Activated T-cell treated with anti-CD3 and anti-CD28 coated beads, Interleukin-2, amount 50 U/mL, for 72 hours (primary cell): ENCODE results near the gene SEMA4C. TPM values are rescaled to one million over a fixed set of nuclear protein-coding genes. Genes with fewer than 3 reads are reported as not detected.

Source experiments
- ATAC-seq, 2 donors: fragments of 150-1000 bp; cut with Tn5 transposase; replicated peaks in 1 of 2; 2 replicates each; pipeline ENCODE4 v1.10.0; 2021; ENCODE audit warnings: moderate library complexity in 2 of 2, mild to moderate bottlenecking in 1 of 2
- DNase-seq, 2 donors: peaks; one replicate each; pipeline ENCODE4 v3.0.0; 2021 to 2022; ENCODE audit warnings: mixed read lengths in 1 of 2
- H3K27ac Mint-ChIP-seq: one replicate; pipeline ENCODE4 v1.8.0; 2022; ENCODE audit warnings: mild to moderate bottlenecking, moderate library complexity, mixed read lengths
- H3K27me3 Mint-ChIP-seq: one replicate; pipeline ENCODE4 v1.8.0; 2022; ENCODE audit warnings: low read depth, mixed read lengths
- H3K36me3 Mint-ChIP-seq, 2 donors: one replicate each; pipeline ENCODE4 v1.8.0; 2022; ENCODE audit warnings: mixed read lengths in 2 of 2, mild to moderate bottlenecking in 1 of 2; ENCODE audit not compliant: insufficient read depth in 2 of 2
- H3K4me1 Mint-ChIP-seq: one replicate; pipeline ENCODE4 v1.8.0; 2022; ENCODE audit warnings: low read depth, mixed read lengths
- H3K4me3 Mint-ChIP-seq, 2 donors: one replicate each; pipeline ENCODE4 v1.8.0; 2022; ENCODE audit warnings: mild to moderate bottlenecking in 2 of 2, mixed read lengths in 2 of 2, moderate library complexity in 2 of 2
- H3K9me3 Mint-ChIP-seq, 2 donors: one replicate each; pipeline ENCODE4 v1.8.0; 2022; ENCODE audit warnings: mixed read lengths in 2 of 2
- total RNA-seq, 2 donors: library from RNA; stranded (reverse); gene quantifications; one replicate each; pipeline ENCODE4 v1.2.3, GENCODE V29; 2022

SEMA4C gene
- total RNA-seq, 2 donors from 2014 or later, result 16.0 to 22.2 TPM

- no peaks in the 10 kb centered on the region for H3K9me3 Mint-ChIP-seq
- peaks cover 7% of the 10 kb centered on the region for H3K27me3 Mint-ChIP-seq
- H3K27ac Mint-ChIP-seq, result no peak overlapping the region
- H3K4me1 Mint-ChIP-seq, result peaks cover 45% of the 10 kb centered on the region
- peaks cover 0 to 2% of the 10 kb centered on the region in 2 donors for H3K36me3 Mint-ChIP-seq
- H3K4me3 Mint-ChIP-seq, result no peak overlapping the region
- no peak for ATAC-seq
- no peak for DNase-seq
Observed at GRCh38 chr2:96872591-96873349, 2.9 kb upstream of the SEMA4C start.

GRCh38 chr2:96870626-96871255 is 861 bp upstream of the SEMA4C start:
- peak overlapping the region; percentile 72 to 83 for H3K4me3 Mint-ChIP-seq
- H3K27ac Mint-ChIP-seq, result no peak overlapping the region
- peaks cover 0 to 2% of the 10 kb centered on the region in 2 donors for H3K36me3 Mint-ChIP-seq
- H3K9me3 Mint-ChIP-seq, result no peaks in the 10 kb centered on the region
- peaks cover 54% of the 10 kb centered on the region for H3K4me1 Mint-ChIP-seq
- H3K27me3 Mint-ChIP-seq, result peaks cover 7% of the 10 kb centered on the region
- DNase-seq (peak; percentile 61 to 73), ATAC-seq (peak; percentile 37 to 56)

DNA sequence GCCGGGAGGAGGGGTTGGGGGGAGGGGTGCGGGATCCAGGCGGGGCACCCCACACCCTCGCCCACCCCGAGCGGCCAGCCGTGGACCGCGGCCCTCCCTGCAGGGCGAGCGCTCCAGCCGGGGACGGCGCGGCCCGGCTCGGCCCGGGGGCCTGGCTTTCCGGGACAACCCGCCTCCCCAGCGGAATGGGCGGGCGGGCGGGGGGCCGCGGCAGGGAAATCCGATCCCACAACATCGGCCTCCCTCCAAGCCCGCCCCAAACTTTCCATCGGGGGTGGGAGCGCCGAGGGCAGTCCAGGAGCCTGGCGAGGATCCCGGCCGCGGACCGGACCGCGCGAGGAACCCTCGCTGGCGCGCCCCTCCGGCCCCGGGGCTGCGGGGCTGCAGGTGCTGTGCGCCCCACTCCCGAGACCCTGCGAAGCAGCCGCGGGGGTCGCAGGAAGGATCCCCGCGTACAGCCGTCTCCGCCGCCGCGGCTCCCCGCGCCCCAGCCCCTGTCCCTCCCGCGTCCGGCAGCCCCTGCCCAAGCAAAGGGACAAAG is 529 bp downstream of the SEMA4C start:
- Mint-ChIP-seq H3K4me1 (peaks cover 43% of the 10 kb centered on the region), H3K27me3 (peaks cover 7% of the 10 kb centered on the region), H3K27ac (no peak overlapping the region), H3K4me3 (peak overlapping the region; percentile 72 to 83), H3K9me3 (no peaks in the 10 kb centered on the region), H3K36me3 (peaks cover 0 to 2% of the 10 kb centered on the region in 2 donors)
- DNase-seq (no peak), ATAC-seq (peak; percentile 13 to 18)

- Mint-ChIP-seq H3K36me3 (peaks cover 0 to 2% of the 10 kb centered on the region in 2 donors), H3K4me1 (peaks cover 36% of the 10 kb centered on the region), H3K27me3 (peaks cover 7% of the 10 kb centered on the region)
Observed at GRCh38 chr2:96868555-96869280, 1.2 kb downstream of the SEMA4C start.

GRCh38 chr2:96867756-96868554 is 1.9 kb downstream of the SEMA4C start:
- Mint-ChIP-seq H3K27ac (peak overlapping the region; percentile 90), H3K27me3 (peaks cover 7% of the 10 kb centered on the region), H3K4me1 (peaks cover 29% of the 10 kb centered on the region), H3K36me3 (peaks cover 2 to 4% of the 10 kb centered on the region in 2 donors), H3K4me3 (peak overlapping the region; percentile 89), H3K9me3 (no peaks in the 10 kb centered on the region)
- ATAC-seq, result peak in 1 of 2 donors; percentile 23
- peak in 1 of 2 donors; percentile 56 for DNase-seq

More at GRCh38 chr2:96868555-96869280, 1.2 kb downstream of the SEMA4C start:
- no peaks in the 10 kb centered on the region for H3K9me3 Mint-ChIP-seq
- DNase-seq (peak; percentile 76 to 78), ATAC-seq (peak; percentile 65 to 67)
- H3K27ac Mint-ChIP-seq, result no peak overlapping the region
- peak overlapping the region; percentile 89 for H3K4me3 Mint-ChIP-seq

DNA sequence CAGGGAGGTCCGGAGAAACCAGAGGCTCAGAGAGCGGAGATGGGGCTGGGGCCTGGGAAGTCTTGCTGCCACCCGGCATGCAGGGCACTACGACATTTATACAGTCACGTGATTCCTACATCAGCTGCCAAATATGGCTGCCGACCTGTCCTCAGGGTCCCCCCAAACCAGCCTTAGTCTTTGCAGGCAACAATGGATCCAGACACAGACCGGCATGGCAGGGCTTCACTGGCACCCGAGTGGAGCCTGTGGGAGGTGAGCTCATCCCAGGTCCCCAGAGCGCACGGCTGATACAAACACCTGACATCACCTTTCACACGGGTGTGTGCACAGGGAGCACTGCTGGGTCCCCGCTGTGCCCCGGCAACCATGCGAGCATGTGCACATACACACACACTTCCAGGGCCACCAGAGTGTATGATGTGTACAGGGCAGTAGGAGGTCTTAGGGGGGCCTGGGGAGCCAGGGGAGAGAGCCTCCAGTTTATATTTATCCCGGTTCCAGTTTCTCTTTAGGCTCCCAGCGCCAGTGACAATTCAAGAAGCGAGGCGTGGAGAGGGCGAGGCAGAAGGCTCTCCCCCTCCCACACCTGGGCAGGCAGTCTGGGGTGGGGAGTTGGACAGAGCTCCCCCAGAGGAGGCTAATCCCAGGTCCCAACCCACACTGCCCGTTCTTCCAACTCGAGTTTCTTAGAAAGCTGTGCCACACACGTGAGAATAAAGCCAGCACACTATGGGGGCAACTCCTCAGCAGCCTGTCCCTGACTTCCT is 2.7 kb downstream of the SEMA4C start:
- ATAC-seq (no peak), DNase-seq (no peak)
- Mint-ChIP-seq H3K27ac (no peak overlapping the region), H3K27me3 (peaks cover 7% of the 10 kb centered on the region), H3K4me3 (peak overlapping the region; percentile 89), H3K9me3 (no peaks in the 10 kb centered on the region), H3K36me3 (peaks cover 2 to 4% of the 10 kb centered on the region in 2 donors), H3K4me1 (peaks cover 21% of the 10 kb centered on the region)

- H3K4me1 Mint-ChIP-seq, result peaks cover 20% of the 10 kb centered on the region
- peaks cover 7% of the 10 kb centered on the region for H3K27me3 Mint-ChIP-seq
- DNase-seq, result no peak
- H3K27ac Mint-ChIP-seq, result no peak overlapping the region
- no peak for ATAC-seq
- H3K36me3 Mint-ChIP-seq, result peaks cover 2 to 4% of the 10 kb centered on the region in 2 donors
- peak overlapping the region; percentile 89 for H3K4me3 Mint-ChIP-seq
- H3K9me3 Mint-ChIP-seq, result no peaks in the 10 kb centered on the region
Observed at GRCh38 chr2:96866586-96866985, 3.3 kb downstream of the SEMA4C start.

DNA sequence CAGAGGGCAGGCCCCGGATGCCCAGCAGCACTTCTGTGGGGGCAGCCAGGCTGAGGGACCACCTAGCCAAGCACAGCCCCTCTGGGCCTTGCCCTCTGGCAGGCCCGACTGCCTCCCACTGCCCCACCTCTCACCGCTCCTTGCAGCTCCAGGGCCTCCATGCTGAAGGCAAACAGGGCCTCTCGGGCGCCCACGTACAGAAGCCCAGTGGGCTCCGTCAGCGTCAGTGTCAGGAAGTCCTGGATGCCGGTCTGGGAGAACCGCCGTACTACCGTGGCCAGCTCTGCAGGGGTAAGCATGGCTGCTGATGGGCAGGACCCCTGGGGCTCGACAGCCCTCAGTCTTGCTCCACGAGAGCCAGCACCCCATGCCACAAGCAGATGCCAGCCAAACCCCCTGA is 3.7 kb downstream of the SEMA4C start:
- DNase-seq, result no peak
- no peaks in the 10 kb centered on the region for H3K9me3 Mint-ChIP-seq
- peaks cover 2 to 4% of the 10 kb centered on the region in 2 donors for H3K36me3 Mint-ChIP-seq
- no peak overlapping the region for H3K27ac Mint-ChIP-seq
- no peak overlapping the region for H3K4me3 Mint-ChIP-seq
- no peak for ATAC-seq
- H3K27me3 Mint-ChIP-seq, result peaks cover 7% of the 10 kb centered on the region
- H3K4me1 Mint-ChIP-seq, result peaks cover 20% of the 10 kb centered on the region

DNA sequence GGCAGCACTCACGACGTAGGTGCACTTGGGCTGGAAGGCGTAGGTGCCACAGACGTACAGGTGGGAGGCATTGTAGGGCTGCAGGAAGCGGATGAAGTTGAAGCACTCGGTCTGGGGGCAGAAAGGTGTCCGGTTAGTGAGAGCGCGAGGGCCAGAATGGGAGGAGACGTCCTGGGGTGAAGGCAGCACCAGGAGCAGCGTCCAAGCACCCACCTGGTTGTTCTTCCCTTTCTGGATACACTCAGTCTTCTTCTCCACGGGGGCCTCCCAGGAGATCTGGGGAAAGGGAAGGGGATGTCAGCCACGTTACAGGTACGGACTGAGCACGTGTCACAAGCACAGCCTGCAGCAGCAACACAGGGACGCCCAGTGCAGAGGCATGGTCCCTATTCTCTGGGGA is 4.2 kb downstream of the SEMA4C start:
- peaks cover 2 to 4% of the 10 kb centered on the region in 2 donors for H3K36me3 Mint-ChIP-seq

GRCh38 chr2:96864343-96865091 is 5.4 kb downstream of the SEMA4C start:
- no peak overlapping the region for H3K4me3 Mint-ChIP-seq
- no peak overlapping the region for H3K27ac Mint-ChIP-seq
- DNase-seq, result no peak
- H3K4me1 Mint-ChIP-seq, result peaks cover 23% of the 10 kb centered on the region
- H3K9me3 Mint-ChIP-seq, result no peaks in the 10 kb centered on the region
- H3K27me3 Mint-ChIP-seq, result no peaks in the 10 kb centered on the region
- H3K36me3 Mint-ChIP-seq, result peaks cover 4% of the 10 kb centered on the region in 2 donors
- no peak for ATAC-seq

More for the DNA sequence above, 4.2 kb downstream of the SEMA4C start:
- H3K4me1 Mint-ChIP-seq, result peaks cover 17% of the 10 kb centered on the region
- H3K9me3 Mint-ChIP-seq, result no peaks in the 10 kb centered on the region
- DNase-seq, result no peak
- peaks cover 4% of the 10 kb centered on the region for H3K27me3 Mint-ChIP-seq
- H3K4me3 Mint-ChIP-seq, result no peak overlapping the region
- ATAC-seq, result no peak
- H3K27ac Mint-ChIP-seq, result no peak overlapping the region

- H3K9me3 Mint-ChIP-seq, result no peaks in the 10 kb centered on the region
- no peak for ATAC-seq
- no peaks in the 10 kb centered on the region for H3K27me3 Mint-ChIP-seq
- no peak for DNase-seq
- peaks cover 4% of the 10 kb centered on the region in 2 donors for H3K36me3 Mint-ChIP-seq
- H3K4me3 Mint-ChIP-seq, result no peak overlapping the region
- H3K4me1 Mint-ChIP-seq, result peaks cover 31% of the 10 kb centered on the region
- H3K27ac Mint-ChIP-seq, result no peak overlapping the region
Observed at GRCh38 chr2:96863575-96864342, 6.1 kb downstream of the SEMA4C start.
